GM12873 (cell line): ENCODE results near the gene BTBD9.

ENCODE experiments used
- CTCF ChIP-seq: IDR thresholded peaks from 2 replicates; pipeline ENCODE4 v1.5.1; 2012; ENCODE audit warnings: low read depth, mild to moderate bottlenecking, moderate library complexity, low read length, control low read depth; ENCODE audit not compliant: insufficient read depth; ENCODE audit errors: missing control alignments

Gene BTBD9

DNA sequence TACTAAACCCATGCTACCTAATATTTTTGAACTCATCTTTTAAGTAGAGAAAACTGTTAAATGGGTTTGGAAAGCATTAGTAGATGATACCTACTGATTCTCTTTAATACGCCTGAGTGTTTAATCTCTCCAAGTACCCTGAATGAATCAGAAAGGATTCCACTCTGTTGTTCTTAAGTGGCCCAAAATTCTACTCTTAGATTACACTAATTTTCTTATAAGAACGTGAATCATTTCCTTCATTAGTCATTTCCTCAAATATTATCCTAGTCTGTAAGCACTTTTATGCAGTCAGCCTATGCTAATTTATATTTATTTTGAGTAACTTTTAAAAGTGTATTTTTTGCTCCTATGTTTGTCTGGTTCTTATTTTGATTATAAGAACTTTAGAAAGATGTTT lies 380.0 kb downstream of the BTBD9 start:
- TF ChIP-seq CTCF, result no peak

- no peak for TF ChIP-seq CTCF
These were observed 391.1 kb downstream of the BTBD9 start for GRCh38 chr6:38248500-38249234.

DNA sequence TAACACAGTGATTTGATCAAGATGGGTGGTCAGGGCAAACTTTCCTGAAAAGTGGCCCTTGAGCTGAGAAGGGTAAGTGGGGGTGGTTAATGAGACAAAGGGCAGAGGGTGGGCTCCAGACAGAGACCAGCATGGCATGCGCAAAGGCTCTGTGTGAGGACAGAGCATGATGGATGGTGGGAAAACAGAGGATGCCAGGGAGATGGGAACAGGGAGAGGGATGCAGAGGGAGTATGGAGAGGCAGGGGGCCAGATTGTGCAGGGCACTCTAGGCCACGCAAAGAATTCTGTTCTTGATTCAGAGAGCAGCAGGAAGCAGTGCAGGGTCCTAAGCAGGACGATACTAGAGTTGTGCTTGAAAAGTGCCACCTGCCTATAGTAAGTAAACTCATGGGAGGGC lies 394.4 kb downstream of the BTBD9 start:
- TF ChIP-seq CTCF, result no peak

GRCh38 chr6:38244869-38245268 lies 394.9 kb downstream of the BTBD9 start:
- TF ChIP-seq CTCF, result no peak

- TF ChIP-seq CTCF, result no peak
These were observed 398.4 kb downstream of the BTBD9 start for GRCh38 chr6:38241200-38241871.

DNA sequence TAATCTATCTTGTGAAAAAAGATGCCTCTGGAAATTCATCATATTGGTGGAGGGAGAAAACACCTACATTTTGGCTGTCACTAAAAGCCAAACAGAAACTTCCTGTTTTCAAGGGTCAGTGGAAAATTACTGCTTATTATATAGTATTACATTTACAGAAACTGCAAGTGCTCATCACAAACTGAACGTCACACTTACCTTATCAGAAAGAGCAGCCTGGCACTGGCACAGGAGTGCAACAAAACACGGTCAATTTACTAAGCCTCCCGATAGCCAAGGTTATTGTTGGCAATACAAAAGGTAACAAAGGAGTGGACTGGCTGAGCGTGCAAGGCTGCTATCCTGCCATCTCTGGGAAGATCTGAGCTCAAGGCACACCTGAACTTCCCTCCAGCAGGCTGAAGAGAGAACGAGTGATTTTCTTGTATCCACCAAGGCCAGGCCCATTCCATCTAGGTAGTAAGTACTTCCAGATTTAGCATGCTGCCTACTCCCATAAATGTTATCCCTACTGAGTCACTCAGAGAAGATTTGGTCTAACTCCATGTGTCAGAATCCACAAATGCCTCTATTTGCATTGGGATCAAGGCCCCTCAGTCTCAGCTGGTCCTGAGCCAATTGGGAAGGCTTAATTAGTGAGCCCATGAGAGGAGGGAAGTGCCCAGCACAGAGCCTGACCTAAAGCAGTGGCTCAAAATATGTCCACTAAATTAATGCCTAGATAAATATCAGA lies 399.8 kb downstream of the BTBD9 start:
- TF ChIP-seq CTCF, result no peak

DNA sequence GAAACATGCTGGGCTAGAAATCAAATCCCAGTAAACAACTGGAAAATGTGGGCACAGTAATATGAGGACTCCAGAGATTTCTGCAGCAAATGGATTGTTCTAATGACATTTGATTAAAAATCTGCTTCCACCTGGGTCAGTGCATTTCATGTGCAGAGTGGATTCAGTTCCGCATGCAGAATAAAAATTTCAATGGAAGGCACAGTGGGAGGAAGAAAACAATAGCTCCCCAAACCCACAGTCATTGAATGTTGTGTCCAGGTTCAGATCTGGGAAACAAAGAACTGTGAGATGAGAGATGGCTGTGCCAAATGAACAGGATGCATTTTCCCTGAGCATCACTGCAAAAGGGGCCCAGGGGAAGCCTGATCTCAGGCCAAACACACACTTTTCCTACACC lies 403.1 kb downstream of the BTBD9 start:
- TF ChIP-seq CTCF, result no peak
